Fibroblast of lung (primary cell): ENCODE results near the gene NLGN2. TPM values are rescaled to one million over a fixed set of nuclear protein-coding genes. Genes with fewer than 3 reads are reported as not detected.
A peak's percentile ranks its signal among the peaks of the same experiment; 100 is the strongest.

Experiments
- DNase-seq, 2 donors: peaks; one replicate each; pipeline versions ENCODE4 v3.0.0 to v3.0.0-alpha.2; 2010; ENCODE audit warnings: low read depth in 2 of 2
- H2AFZ ChIP-seq: 2 replicates; pipeline ENCODE4 v1.5.1; 2012; ENCODE audit warnings: low read length, control low read depth, inconsistent platforms
- H3K27ac ChIP-seq: 2 replicates; pipeline ENCODE4 v1.5.1; 2011; ENCODE audit warnings: low read length, control low read depth; ENCODE audit not compliant: insufficient read depth
- H3K27me3 ChIP-seq: 2 replicates; pipeline ENCODE4 v1.5.1; 2011; ENCODE audit warnings: mild to moderate bottlenecking, low read length; ENCODE audit not compliant: control insufficient read depth, insufficient read depth
- H3K36me3 ChIP-seq: 2 replicates; pipeline ENCODE4 v1.5.1; 2011; ENCODE audit warnings: low read length; ENCODE audit not compliant: control insufficient read depth, insufficient read depth
- H3K4me1 ChIP-seq: 2 replicates; pipeline ENCODE4 v1.5.1; 2011; ENCODE audit warnings: low read length; ENCODE audit not compliant: control insufficient read depth, insufficient read depth; ENCODE audit errors: extremely low read depth
- H3K4me2 ChIP-seq: 2 replicates; pipeline ENCODE4 v1.5.1; 2011; ENCODE audit warnings: low read length, control low read depth; ENCODE audit not compliant: insufficient read depth; ENCODE audit errors: extremely low read depth
- H3K4me3 ChIP-seq, 4 experiments: fragments of 200-600 bp in 1 of 4; sonication (generic) in 1 of 4; replicated peaks in 1 of 4; 2 replicates each; pipeline ENCODE4 v1.5.1; 2011 to 2016; ENCODE audit warnings: low read length in 4 of 4, low read depth in 3 of 4, mild to moderate bottlenecking in 3 of 4, control low read depth in 2 of 4, inconsistent platforms in 1 of 4, mixed read lengths in 1 of 4; ENCODE audit not compliant: insufficient read depth in 1 of 4; ENCODE audit errors: control extremely low read depth in 1 of 4
- H3K79me2 ChIP-seq: 2 replicates; pipeline ENCODE4 v1.5.1; 2012; ENCODE audit warnings: mild to moderate bottlenecking, low read length, inconsistent platforms; ENCODE audit not compliant: control insufficient read depth, insufficient read depth
- H3K9ac ChIP-seq: 2 replicates; pipeline ENCODE4 v1.5.1; 2011; ENCODE audit warnings: mild to moderate bottlenecking, low read length, control low read depth; ENCODE audit not compliant: insufficient read depth
- H3K9me3 ChIP-seq: 2 replicates; pipeline ENCODE4 v1.5.1; 2012; ENCODE audit warnings: low read depth, low read length; ENCODE audit not compliant: control insufficient read depth, insufficient read depth
- H4K20me1 ChIP-seq: 2 replicates; pipeline ENCODE4 v1.5.1; 2011; ENCODE audit warnings: low read length; ENCODE audit not compliant: control insufficient read depth, insufficient read depth; ENCODE audit errors: extremely low read depth
- EZH2 ChIP-seq: IDR thresholded peaks from 2 replicates; pipeline ENCODE4 v1.5.1; 2012; ENCODE audit warnings: low read length, control low read depth, mild to moderate bottlenecking; ENCODE audit errors: missing control alignments
- polyA plus RNA-seq, 2 donors: library from polyadenylated mRNA; depleted of rRNA in 1 of 2; stranded (reverse) in 1 of 2; unstranded in 1 of 2; fragments of >200 nt; gene quantifications; 2 replicates each; pipeline ENCODE4 v1.2.1, GENCODE V29; 2011 to 2012; ENCODE audit warnings: missing spikeins in 1 of 2
- total RNA-seq: library from RNA; depleted of rRNA; stranded (reverse); fragments of >200 nt; gene quantifications from 2 replicates; pipeline ENCODE4 v1.2.1, GENCODE V29; 2014
- TF ChIP-seq, protein P1 (sequence below), 2 donors: IDR thresholded peaks in 1 of 2; conservative IDR thresholded peaks in 1 of 2; 1 replicate in 1 of 2; 2 replicates in 1 of 2; pipeline ENCODE4 v1.5.1; 2011 to 2012; ENCODE audit warnings: low read length in 2 of 2, control low read depth in 1 of 2, inconsistent platforms in 1 of 2, low read depth in 1 of 2, mild to moderate bottlenecking in 1 of 2

Gene NLGN2
- total and polyA plus RNA-seq, 2 donors (not counting 1 experiment from before 2014, with no cell fraction given): 7.3 to 12.1 TPM

GRCh38 chr17:7438656-7439460 lies 31.2 kb downstream of the NLGN2 start:
- Histone ChIP-seq H2AFZ (no peak overlapping the region), H3K4me1 (peaks cover 13% of the 10 kb centered on the region), H3K36me3 (no peaks in the 10 kb centered on the region), H3K9ac (no peak overlapping the region), H3K27ac (no peak overlapping the region), H3K9me3 (no peaks in the 10 kb centered on the region), H3K4me3 (peak overlapping the region in 1 of 4 experiments; percentile 42), H4K20me1 (no peaks in the 10 kb centered on the region), H3K4me2 (no peak overlapping the region), H3K27me3 (peaks cover 25% of the 10 kb centered on the region), H3K79me2 (no peaks in the 10 kb centered on the region)
- DNase-seq: no peak
- peak; percentile 91 for TF ChIP-seq EZH2
- TF ChIP-seq, protein P1, sequence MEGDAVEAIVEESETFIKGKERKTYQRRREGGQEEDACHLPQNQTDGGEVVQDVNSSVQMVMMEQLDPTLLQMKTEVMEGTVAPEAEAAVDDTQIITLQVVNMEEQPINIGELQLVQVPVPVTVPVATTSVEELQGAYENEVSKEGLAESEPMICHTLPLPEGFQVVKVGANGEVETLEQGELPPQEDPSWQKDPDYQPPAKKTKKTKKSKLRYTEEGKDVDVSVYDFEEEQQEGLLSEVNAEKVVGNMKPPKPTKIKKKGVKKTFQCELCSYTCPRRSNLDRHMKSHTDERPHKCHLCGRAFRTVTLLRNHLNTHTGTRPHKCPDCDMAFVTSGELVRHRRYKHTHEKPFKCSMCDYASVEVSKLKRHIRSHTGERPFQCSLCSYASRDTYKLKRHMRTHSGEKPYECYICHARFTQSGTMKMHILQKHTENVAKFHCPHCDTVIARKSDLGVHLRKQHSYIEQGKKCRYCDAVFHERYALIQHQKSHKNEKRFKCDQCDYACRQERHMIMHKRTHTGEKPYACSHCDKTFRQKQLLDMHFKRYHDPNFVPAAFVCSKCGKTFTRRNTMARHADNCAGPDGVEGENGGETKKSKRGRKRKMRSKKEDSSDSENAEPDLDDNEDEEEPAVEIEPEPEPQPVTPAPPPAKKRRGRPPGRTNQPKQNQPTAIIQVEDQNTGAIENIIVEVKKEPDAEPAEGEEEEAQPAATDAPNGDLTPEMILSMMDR (conservative IDR thresholded peaks at IDR 0.05 in 1 of 2, IDR thresholded peaks at IDR 0.05 in 1 of 2; ENCODE audit: low read depth in 1 of 2, low read length in 2 of 2): no peak

- H3K27ac ChIP-seq: no peak within 1 kb of the TSS
- H3K9me3 ChIP-seq: no peaks in the 10 kb centered on the region
- H3K4me3 ChIP-seq: peak within 1 kb of the TSS; percentile 21 to 52 (median 35)
- peaks cover 25% of the 10 kb centered on the region for H3K27me3 ChIP-seq
- DNase-seq: no peak
- no peaks in the 10 kb centered on the region for H3K36me3 ChIP-seq
- peaks cover 17% of the 10 kb centered on the region for H3K4me1 ChIP-seq
- H3K4me2 ChIP-seq: peak within 1 kb of the TSS; percentile 92
- no peaks in the 10 kb centered on the region for H4K20me1 ChIP-seq
- no peak within 1 kb of the TSS for H2AFZ ChIP-seq
- H3K9ac ChIP-seq: no peak within 1 kb of the TSS
- peak; percentile 65 for TF ChIP-seq EZH2
- TF ChIP-seq, protein P1 (conservative IDR thresholded peaks at IDR 0.05 in 1 of 2, IDR thresholded peaks at IDR 0.05 in 1 of 2; ENCODE audit: low read depth in 1 of 2, low read length in 2 of 2): no peak
- no peaks in the 10 kb centered on the region for H3K79me2 ChIP-seq
These were observed 31.9 kb downstream of the NLGN2 start, which contains the start of gene FGF11 for GRCh38 chr17:7439462-7440112. Gene FGF11, plus strand, starts transcription at chr17:7439512. Its CDS starts 109 bp downstream, at chr17:7439621.

GRCh38 chr17:7440113-7440833 lies 32.6 kb downstream of the NLGN2 start:
- peak in 1 of 2 donors; percentile 14 for DNase-seq
- H3K27me3 ChIP-seq: peaks cover 25% of the 10 kb centered on the region
- H4K20me1 ChIP-seq: no peaks in the 10 kb centered on the region
- H3K9ac ChIP-seq: no peak overlapping the region
- H3K4me1 ChIP-seq: peaks cover 18% of the 10 kb centered on the region
- peak overlapping the region; percentile 13 to 52 (median 33) for H3K4me3 ChIP-seq
- no peaks in the 10 kb centered on the region for H3K36me3 ChIP-seq
- peak overlapping the region; percentile 92 for H3K4me2 ChIP-seq
- H3K9me3 ChIP-seq: no peaks in the 10 kb centered on the region
- TF ChIP-seq, protein P1 (conservative IDR thresholded peaks at IDR 0.05 in 1 of 2, IDR thresholded peaks at IDR 0.05 in 1 of 2; ENCODE audit: low read depth in 1 of 2, low read length in 2 of 2): no peak
- TF ChIP-seq EZH2: peak; percentile 74
- H2AFZ ChIP-seq: no peak overlapping the region
- no peaks in the 10 kb centered on the region for H3K79me2 ChIP-seq
- no peak overlapping the region for H3K27ac ChIP-seq
